Measurements from ENCODE around the gene TOMM40L.

TOMM40L gene

GRCh38 chr1:161266836-161267235 lies 41.0 kb downstream of the TOMM40L start:
- WGBS (ENCODE audit: insufficient coverage, insufficient read length) = no CpG with 5 or more reads among the region's 2 CpGs
- Histone ChIP-seq H3K27me3 (ENCODE audit: control insufficient read depth, insufficient read depth, low read length) (no peaks in the 10 kb centered on the region), H3K36me3 (ENCODE audit: control insufficient read depth, insufficient read depth, low read length) (no peaks in the 10 kb centered on the region), H3K4me3 (ENCODE audit: low read length) (no peak overlapping the region), H3K27ac (ENCODE audit: low read length) (no peak overlapping the region), H3K4me1 (ENCODE audit: control insufficient read depth, insufficient read depth, low read length) (no peaks in the 10 kb centered on the region), H3K9me3 (ENCODE audit: control insufficient read depth, insufficient read depth, low read length) (no peaks in the 10 kb centered on the region)
- no peak for DNase-seq (ENCODE audit: low read depth, low spot score)

- WGBS (ENCODE audit: insufficient coverage, insufficient read length) = no CpG with 5 or more reads among the region's 3 CpGs
- no peaks in the 10 kb centered on the region for H3K27me3 ChIP-seq (ENCODE audit: control insufficient read depth, insufficient read depth, low read length)
- DNase-seq (ENCODE audit: low read depth, low spot score) = no peak
These were observed 41.5 kb downstream of the TOMM40L start for GRCh38 chr1:161267321-161267720.

DNA sequence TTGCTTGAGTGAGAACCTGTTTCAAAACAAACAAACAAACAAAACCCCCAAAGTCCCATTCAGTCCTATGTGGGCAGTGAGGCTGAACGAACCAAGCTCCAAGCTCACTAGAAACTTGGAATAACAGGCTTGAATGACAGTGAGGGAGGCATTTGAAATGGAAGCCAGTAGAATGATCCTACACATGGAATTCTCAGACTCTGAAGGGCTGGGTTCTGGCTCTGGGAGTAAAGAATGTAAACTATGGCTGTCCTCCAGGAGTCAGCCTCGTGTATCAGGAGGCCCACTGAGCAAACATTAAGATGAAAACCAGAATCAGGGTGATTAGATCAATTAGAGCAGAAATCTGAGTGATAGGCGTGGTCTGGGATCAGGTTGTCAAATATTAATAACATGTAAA lies 47.5 kb downstream of the TOMM40L start:
- Histone ChIP-seq H3K27me3 (ENCODE audit: control insufficient read depth, insufficient read depth, low read length) (no peaks in the 10 kb centered on the region), H3K36me3 (ENCODE audit: control insufficient read depth, insufficient read depth, low read length) (no peaks in the 10 kb centered on the region), H3K4me1 (ENCODE audit: control insufficient read depth, insufficient read depth, low read length) (no peaks in the 10 kb centered on the region), H3K4me3 (ENCODE audit: low read length) (no peak overlapping the region), H3K9me3 (ENCODE audit: control insufficient read depth, insufficient read depth, low read length) (no peaks in the 10 kb centered on the region), H3K27ac (ENCODE audit: low read length) (no peak overlapping the region)
- DNase-seq (ENCODE audit: low read depth, low spot score) = no peak
- no CpG with 5 or more reads among the region's 3 CpGs for WGBS (ENCODE audit: insufficient coverage, insufficient read length)

More at GRCh38 chr1:161267321-161267720, 41.5 kb downstream of the TOMM40L start:
- Histone ChIP-seq H3K4me1 (ENCODE audit: control insufficient read depth, insufficient read depth, low read length) (no peaks in the 10 kb centered on the region), H3K27ac (ENCODE audit: low read length) (no peak overlapping the region), H3K9me3 (ENCODE audit: control insufficient read depth, insufficient read depth, low read length) (no peaks in the 10 kb centered on the region), H3K36me3 (ENCODE audit: control insufficient read depth, insufficient read depth, low read length) (no peaks in the 10 kb centered on the region), H3K4me3 (ENCODE audit: low read length) (no peak overlapping the region)

- no peak overlapping the region for H3K27ac ChIP-seq (ENCODE audit: low read length)
- no peaks in the 10 kb centered on the region for H3K36me3 ChIP-seq (ENCODE audit: control insufficient read depth, insufficient read depth, low read length)
- no peak overlapping the region for H3K4me3 ChIP-seq (ENCODE audit: low read length)
- no peak for DNase-seq (ENCODE audit: low read depth, low spot score)
- no peaks in the 10 kb centered on the region for H3K27me3 ChIP-seq (ENCODE audit: control insufficient read depth, insufficient read depth, low read length)
- WGBS (ENCODE audit: insufficient coverage, insufficient read length) = no CpG with 5 or more reads among the region's 3 CpGs
- no peaks in the 10 kb centered on the region for H3K4me1 ChIP-seq (ENCODE audit: control insufficient read depth, insufficient read depth, low read length)
- no peaks in the 10 kb centered on the region for H3K9me3 ChIP-seq (ENCODE audit: control insufficient read depth, insufficient read depth, low read length)
These were observed 49.0 kb downstream of the TOMM40L start for GRCh38 chr1:161274874-161275273.

Data from iPS DF 6.9 (cell line).